HG03469 (cell line): ENCODE data around the gene PLBD2.

Source experiments
- ATAC-seq: cut with Tn5 transposase; IDR thresholded peaks from one replicate; pipeline ENCODE4 v1.9.1; 2021; ENCODE audit warnings: mild to moderate bottlenecking, moderate library complexity, moderate number of reproducible peaks; ENCODE audit not compliant: unreplicated experiment

PLBD2 gene, protein sequence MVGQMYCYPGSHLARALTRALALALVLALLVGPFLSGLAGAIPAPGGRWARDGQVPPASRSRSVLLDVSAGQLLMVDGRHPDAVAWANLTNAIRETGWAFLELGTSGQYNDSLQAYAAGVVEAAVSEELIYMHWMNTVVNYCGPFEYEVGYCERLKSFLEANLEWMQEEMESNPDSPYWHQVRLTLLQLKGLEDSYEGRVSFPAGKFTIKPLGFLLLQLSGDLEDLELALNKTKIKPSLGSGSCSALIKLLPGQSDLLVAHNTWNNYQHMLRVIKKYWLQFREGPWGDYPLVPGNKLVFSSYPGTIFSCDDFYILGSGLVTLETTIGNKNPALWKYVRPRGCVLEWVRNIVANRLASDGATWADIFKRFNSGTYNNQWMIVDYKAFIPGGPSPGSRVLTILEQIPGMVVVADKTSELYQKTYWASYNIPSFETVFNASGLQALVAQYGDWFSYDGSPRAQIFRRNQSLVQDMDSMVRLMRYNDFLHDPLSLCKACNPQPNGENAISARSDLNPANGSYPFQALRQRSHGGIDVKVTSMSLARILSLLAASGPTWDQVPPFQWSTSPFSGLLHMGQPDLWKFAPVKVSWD

DNA sequence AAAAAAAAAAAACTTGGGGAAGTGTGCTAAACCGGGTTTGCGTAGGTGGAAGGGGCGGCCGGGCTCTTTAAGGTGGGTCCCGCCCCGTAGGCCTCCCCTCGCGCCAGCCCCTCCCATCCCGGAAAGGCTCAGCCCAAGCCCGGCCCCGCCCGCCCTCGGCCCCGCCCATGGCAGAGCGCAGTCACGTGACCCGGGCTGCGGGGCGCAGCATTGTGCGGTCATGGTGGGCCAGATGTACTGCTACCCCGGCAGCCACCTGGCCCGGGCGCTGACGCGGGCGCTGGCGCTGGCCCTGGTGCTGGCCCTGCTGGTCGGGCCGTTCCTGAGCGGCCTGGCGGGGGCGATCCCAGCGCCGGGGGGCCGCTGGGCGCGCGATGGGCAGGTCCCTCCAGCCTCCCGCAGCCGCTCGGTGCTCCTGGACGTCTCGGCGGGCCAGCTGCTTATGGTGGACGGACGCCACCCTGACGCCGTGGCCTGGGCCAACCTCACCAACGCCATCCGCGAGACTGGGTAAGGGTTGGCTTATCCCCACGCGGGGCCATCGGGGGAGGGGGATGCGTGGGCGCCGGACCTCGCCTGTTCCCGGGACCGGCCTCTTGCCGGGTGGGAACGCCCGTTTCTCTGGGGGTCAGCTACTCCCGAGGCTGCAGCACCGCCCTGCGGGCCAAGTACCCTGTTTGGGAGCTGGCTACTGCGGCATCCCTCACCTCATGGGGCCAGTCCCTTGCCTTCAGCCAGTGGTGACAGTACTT is at the start of gene PLBD2:
TSS of gene PLBD2 (plus strand) at position 207 of the 752 bp plus-strand sequence. CDS start at position 221, 14 bp downstream.
- ATAC-seq: peak; percentile 79

DNA sequence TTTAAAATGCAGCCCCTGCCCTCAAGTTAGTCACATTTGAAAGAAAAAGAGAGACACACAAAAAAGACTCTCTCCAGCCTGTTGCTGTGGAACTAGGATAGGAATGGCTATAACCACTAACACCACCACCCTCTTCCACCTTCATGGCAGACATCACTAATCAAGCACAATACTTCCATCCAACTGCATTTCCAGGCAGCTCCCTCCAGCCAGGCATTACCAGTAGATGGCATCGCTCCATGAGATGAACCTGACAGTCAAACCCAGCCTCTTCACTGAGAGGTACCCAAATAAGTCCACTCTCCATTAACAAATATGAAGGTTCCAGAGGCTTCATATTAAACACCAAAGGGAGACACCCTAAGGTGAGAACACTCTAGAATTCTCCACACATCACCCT is 47.9 kb upstream of the PLBD2 start:
- ATAC-seq: no peak

DNA sequence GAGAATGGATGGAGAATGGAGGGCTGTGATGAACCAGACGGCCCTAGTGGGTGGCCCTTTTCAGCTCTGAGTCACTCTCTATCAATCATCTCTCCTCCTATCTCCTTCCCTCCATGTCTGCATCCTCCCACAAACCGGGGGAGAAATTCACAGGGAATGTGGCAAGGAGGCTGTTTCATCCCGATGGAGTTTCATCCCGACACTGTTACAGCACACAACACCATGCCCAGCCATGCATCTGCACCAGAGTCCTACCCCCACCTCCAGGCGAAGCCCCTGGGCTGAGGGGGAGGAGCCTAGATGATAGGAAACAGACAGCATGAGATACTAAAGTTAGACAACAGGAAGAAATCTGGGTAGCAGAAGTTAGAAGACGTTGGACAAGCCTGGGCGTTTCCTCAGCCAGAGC is 44.3 kb upstream of the PLBD2 start:
- no peak for ATAC-seq

DNA sequence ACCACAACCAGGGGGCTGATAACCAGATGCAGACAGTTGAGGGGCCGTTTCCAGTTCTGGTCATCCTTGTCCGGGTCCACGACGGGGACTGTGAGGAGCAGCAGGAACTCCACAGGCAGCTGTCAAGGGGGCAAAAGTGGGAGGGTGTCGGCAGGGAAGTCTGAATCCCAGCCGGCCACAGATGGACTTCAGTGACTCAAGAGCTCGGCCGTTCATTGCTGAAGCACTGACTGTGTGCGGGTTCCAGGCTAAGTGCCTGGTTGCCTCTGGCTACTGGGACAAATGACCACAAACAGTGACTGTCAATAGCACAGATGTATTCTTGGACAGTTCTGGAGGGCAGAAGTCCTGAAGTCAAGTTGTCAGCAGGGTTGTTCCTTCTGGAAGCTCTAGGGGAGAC is 43.0 kb upstream of the PLBD2 start:
- ATAC-seq: no peak

DNA sequence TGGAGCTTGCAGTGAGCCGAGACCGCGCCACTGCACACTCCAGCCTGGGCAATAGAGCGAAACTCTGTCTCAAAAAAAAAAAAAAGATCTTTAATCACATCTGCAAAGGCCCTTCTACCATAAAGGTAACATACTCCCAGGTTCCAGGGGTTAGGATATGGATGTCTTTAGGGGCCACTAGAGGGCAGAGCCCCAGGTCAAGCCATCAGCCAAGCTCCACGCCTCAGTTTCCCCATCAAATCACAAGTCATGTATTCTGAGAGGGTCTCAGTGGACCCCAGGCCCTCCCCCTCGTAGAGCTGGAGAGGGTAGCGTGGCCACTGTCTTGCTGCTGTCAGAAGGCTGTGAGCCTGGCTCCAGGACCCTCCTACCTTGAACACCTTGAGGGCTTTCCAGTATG is 42.2 kb upstream of the PLBD2 start:
- ATAC-seq: no peak

DNA sequence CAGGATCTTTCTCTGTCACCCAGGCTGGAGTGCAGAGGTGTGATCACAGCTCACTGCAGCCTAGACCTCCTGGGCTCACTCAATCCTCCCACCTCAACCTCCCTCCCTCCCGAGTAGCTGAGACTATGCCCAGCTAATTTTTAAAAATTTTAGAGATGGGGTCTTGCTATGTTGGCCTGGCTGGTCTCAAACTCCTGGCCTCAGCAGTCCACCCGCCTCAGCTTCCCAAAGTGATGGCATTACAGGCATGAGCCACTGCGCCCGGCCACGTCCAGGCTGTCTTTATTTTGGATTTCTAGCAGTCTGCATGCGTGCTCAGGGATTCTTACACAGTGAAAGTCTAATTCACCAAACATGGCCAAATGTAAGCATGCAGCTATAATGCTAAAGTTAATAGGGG is 41.3 kb upstream of the PLBD2 start:
- no peak for ATAC-seq

DNA sequence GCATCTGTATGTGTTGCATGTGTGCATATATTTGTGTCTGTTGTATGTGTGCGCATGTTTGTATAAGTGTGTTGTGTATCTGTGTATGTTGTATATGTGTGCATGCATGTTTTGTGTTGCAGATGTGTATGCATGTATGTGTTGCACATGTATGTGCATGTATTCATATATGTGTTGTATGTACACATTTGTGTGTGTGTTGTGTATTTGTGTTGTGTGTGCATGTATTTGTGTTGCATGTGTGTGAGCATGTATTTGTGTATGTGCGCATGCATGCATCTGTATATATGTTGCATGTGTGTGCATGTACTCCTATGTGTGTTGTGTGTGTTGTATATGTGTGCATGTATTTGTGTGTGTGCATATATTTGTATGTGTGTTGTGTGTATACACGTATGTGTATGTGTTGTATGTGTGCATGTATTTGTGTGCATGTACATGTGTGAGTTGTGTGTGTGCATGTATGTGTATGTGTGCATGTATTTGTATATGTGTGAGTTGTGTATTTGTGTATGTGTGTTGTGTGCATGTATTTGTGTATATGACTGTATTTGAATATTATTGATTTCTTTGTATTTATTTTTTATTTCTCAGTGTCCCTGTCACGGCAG is 40.2 kb upstream of the PLBD2 start:
- no peak for ATAC-seq

DNA sequence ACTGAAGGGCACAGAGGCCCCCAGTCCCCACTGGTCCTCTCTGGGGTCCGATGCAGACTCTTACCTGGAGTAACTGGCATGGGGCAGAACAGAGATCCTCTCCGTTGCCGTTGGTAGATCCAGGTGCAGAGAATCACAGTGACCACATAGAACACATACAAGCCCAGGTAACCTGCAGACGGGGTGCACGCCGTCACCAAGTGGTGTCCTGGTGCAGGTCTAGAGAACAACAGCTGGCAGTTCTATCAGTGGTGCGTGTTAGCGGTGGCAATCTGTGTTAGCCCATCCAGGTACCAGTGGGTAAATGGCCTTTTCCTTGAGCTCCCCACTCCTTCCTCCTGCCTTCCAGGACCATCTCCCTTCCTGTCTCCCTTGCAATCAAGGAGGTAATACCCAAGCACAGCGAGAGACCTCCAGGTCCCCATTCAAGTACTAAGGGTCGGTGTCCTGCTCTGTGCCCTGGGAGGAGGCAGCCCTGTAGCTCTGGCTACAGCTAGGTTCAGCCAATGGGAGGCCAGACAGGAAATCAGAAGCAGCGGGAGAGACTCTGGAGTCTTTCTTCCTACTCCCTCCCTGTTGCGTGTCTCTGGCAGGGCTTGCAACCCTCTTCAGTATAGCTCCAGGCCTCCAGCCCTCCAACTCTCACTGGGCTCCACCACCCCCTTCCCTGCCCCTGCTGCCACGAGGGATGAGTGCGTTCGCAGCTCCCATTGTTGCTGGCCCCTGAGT is 39.3 kb upstream of the PLBD2 start:
- no peak for ATAC-seq

DNA sequence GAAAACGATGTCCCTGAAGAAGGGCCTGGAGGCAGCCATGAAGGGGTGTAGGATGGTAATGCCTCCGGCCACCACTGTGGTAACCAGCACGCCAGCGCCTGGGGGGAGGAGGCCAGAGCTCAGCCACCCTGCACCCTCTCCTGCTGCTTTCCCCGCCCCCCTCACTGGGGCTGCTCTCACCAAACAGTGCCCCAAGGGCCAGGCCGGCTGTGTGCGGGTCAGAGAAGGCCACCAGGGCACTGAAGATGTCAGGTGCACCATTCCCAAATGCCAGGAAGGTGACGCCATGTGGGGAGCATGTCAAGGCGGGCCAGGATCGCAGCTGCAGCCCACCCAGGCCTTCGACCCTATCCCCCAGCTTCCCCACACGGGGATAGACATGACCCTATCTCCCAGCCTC is 38.0 kb upstream of the PLBD2 start:
- no peak for ATAC-seq

DNA sequence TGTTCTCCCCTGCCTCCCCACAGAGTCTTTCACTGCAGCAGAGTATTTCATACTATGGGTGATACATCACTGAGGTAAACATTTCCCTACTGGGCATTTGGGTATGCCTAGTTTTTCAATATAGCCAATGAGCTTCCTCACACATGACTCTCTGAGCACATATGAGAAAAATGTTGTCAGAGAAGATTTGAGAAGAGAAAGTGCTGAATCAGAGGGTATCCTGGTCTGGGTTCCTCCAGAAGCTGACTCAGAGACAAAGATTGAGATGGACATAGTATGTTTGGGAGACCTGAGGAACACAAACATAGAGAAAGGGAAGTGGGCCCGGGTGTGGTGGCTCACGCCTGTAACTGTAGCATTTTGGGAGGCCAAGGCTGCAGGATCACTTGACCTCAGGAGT is 36.0 kb upstream of the PLBD2 start:
- no peak for ATAC-seq

DNA sequence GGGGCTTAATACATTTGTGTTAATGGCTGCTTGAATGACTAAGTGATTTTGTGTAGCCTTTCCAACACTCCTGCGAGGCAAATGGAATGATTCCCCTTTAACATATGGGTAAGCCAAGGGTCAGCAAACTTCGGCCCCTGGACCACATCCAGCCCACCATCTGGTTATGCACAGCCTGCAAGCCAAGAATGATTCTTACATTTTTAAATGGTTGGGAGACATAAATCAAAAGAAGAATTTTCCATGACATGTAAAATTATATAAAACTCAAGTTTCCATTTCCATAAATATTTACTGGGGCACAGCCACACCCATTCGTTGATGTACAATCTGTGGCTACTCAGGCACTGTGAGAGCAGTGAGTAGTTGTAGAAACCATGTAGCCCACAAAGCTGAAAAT is 32.5 kb upstream of the PLBD2 start:
- ATAC-seq: no peak

DNA sequence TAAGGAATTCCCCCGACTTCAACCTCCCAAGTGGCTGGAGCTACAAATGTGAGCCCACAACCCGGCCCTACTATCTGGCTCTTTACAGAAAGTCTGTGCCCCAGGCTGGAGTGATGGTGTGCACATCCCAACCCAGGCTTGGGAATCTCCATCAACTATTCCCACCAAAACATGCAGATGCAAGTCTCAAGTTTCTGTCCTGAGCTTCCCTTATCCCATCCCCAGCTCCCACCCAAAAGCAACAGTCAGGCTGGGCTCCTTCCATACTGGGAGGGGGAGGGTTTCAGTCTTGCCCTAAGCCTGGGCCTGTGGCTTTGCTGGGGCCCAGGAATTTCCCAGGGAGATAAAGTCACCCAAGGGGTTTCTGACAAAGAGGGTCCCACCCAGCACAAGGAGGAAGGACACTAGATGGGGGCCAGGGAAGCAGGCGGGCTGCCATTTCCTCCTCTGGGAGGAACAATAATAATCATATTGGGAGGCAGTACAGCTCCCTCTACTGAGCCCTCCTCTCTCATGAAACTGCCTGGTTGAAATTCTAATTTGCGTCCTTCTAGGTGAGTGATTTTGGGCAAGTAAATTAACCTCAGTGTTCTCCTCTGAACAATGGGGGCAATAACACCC is 31.5 kb upstream of the PLBD2 start:
- no peak for ATAC-seq

DNA sequence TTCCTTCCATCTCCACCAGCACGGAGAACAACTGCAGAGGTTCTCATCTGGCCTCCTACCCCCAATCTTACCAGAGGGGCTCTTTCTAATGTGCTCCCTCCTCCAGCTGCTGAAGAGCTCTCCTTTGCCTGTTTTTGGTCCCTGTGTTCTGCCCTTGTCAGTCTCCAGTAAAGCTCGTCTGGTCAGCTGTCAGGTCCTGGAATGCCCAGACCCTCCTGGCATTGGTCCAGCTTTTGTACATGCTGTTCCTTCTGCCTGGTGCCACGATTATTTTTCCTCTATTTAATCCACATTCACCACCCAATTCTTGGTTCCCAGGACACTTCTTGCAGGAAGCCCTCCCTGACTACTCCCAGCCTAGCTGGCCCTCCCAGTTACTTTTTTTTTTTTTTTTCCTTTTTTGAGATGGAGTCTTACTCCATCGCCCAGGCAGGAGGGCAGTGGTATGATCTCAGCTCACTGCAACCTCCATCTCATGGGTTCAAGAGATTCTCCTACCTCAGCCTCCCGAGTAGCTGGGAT is 30.0 kb upstream of the PLBD2 start:
- no peak for ATAC-seq

DNA sequence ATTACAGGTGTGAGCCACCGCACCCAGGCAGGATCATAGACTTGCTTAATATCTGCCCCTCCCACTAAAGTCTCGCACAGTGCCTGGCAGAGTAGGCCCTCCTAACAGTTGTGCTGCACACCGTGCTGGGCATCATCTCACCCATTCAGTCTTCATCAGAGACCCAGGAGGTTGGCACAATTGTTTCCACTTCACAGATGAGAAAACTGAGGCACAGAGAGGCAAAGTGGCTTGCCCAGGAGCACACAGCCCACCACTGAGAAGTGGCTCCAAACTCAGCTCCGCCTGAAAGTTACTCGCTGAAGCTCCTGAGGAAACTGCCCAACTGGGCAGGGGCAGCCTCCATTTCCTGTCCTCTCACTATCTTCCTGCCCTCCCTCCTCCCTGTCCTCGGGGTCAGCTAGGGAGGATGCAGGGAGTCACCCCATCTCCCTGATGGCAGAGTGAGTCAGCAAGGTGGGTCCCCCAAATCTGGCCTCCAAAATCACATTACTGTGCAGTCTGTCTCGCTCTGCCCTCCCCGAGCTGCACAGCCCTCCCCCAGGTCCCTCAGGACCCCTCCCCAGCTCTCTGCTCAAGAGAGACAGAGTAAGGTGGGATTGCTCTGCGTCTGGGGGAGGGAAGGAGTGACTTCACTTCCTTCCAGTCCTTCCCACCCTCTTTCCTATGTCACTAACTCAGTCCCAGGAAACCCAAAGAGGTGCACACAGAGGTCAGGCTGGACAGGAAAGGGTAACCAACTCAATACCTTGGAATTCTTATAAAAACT is 29.2 kb upstream of the PLBD2 start:
- ATAC-seq: no peak

DNA sequence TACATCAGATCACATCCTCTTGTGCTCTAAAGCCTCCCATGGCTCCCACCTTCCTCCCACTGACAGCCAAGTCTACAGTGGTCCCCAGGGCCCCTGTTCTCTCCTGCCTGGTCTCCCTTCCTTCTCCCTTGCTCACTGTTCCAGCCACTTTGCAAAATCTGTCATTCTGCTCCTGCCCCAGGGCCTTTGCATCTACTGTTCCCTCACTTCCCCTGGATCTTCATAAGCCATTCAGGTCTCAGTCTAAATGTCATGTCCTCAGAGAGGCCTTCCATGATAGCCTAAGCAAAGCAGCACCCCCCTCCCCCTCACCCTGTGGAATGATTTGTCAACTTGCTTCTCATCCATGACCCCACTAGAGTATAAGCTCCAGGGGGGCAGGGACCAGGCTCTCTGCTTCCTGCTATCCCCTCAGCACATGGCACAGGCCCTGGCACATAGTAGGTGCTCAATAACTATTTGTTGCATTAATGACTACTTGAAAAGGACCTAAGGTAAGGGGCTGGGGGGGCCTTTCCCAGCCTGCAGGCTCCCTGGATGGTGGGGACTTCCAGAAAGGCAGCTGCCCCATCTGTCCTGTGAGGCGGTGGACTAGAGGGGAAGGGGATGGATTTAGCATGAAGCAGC is 28.5 kb upstream of the PLBD2 start:
- ATAC-seq: no peak

DNA sequence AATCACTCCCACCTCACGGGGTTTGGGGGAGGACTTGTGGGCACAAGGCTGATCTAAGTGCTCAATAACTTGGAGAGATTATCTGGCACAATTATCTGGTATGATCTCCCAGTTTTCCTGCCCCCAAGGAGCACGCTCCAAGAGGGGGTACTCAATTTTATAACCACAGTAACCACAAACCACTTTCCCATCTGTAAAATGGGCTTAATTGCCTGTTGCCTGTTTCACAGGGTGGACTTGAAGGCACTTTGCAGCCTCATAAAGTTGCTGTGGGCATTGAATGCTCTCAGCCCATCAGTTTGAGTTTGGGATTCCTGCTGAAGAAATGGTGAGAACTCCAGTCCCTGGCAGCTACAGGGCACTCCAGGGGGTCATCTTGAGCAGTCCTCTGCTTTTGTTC is 27.9 kb upstream of the PLBD2 start:
- ATAC-seq: no peak

DNA sequence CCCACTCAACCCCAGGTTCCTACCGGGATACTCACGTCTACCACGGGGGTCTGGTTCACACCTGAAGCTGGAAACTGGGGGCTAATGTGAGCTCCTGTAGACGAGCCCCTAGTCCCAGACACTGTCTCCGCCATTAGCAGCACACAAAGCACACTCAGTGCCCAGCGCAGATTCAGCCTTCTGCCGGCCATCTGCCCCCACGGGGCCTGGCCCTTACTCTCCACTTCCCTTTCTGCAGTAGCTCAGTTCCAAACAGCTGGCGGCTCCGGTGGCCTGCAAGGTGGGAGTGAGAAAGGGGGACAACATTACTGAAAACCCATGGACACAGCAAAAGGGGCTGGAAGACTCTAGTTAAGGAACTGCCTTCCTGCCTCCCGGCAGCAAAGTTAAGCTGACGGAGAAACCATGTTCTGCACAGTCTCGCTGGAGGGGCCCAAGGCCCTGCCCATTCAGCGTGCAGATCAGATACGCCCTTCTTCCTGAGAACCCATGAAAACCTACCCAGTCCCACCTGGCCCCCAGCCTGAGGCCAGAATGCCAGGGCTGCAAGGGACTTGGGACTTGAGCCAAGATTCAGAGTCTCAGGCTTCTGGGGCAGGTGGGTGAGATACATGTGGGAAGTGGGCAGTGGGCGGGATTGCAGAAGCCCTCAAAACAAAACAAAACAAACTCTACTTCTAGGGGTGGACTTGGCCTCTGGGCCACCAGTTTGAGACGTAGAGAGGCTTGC is 25.5 kb upstream of the PLBD2 start:
- ATAC-seq: no peak

DNA sequence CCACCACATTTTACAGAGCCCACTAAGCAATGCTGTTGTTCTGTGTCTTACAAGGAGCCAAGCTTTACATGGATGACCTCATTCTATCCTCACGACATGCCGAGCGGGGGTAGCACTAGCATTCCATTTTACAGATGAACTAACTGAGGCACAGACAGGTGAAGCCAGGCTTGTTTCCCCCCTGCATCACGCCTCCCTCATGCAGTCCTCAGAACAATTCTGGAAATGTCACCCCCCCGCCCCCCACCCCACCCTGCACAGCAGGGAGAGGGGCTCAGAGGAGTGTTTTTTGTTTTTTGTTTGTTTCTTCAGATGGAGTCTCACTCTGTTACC is 25.0 kb upstream of the PLBD2 start:
- no peak for ATAC-seq
